ENCODE results near the gene MOSPD2.

MOSPD2 gene

DNA sequence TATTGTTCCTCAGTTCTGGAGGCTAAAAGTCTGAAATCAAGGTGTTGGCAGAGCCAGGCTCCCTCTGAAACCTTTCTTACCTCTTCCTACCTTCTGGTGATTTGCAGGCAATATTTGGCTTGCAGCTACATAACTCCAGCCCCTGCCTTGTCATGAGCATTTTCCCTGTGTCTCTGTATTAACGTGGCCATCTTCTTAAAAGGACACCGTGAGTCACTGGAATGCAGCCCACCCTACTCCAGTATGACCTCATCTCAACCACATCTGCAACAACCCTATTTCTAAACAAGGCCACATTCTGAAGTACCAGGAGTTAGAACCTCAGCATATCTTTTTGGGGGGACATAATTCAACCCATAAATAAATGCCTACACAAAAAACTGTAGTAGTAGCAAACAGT lies 41.1 kb upstream of the MOSPD2 start:
- H3K27ac ChIP-seq: no peak overlapping the region
- H3K79me2 ChIP-seq: no peaks in the 10 kb centered on the region
- H3K36me3 ChIP-seq (ENCODE audit: control insufficient read depth, insufficient read depth, low read length): no peaks in the 10 kb centered on the region
- no peaks in the 10 kb centered on the region for H3K4me1 ChIP-seq
- no peak for TF ChIP-seq CTCF (IDR thresholded peaks at IDR 0.05)
- no peaks in the 10 kb centered on the region for H3K27me3 ChIP-seq (ENCODE audit: control insufficient read depth, insufficient read depth, low read length)
- no peak overlapping the region for H3K9ac ChIP-seq
- no peak overlapping the region for H3K4me2 ChIP-seq (ENCODE audit: low read length)
- no peak overlapping the region for H2AFZ ChIP-seq
- H3K9me3 ChIP-seq (ENCODE audit: control insufficient read depth, low read length): no peaks in the 10 kb centered on the region
- no peak overlapping the region for H3K4me3 ChIP-seq (ENCODE audit: low read depth, low read length)

DNA sequence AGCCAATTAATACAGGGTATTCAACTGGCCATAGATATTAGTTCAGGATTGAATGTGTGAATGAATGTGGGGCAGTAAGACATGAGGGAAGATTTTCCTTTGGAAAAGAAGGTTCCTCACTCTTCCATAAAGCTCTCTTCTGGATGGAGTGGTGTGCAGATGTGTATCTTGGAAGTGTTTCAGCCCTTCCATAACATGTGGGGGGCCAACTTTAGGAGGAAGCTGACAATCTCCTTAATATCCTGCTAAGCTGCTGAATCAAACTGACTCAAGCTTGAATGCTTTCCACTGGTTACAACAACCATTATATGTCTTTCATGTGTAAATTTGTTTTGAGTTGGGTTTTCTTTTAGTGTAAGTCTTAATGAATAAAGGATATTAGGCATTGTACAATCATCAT lies 40.6 kb upstream of the MOSPD2 start:
- no peak overlapping the region for H2AFZ ChIP-seq
- no peaks in the 10 kb centered on the region for H3K4me1 ChIP-seq
- no peaks in the 10 kb centered on the region for H3K9me3 ChIP-seq (ENCODE audit: control insufficient read depth, low read length)
- no peak overlapping the region for H3K27ac ChIP-seq
- no peaks in the 10 kb centered on the region for H3K79me2 ChIP-seq
- H3K4me2 ChIP-seq (ENCODE audit: low read length): no peak overlapping the region
- no peaks in the 10 kb centered on the region for H3K27me3 ChIP-seq (ENCODE audit: control insufficient read depth, insufficient read depth, low read length)
- H3K4me3 ChIP-seq (ENCODE audit: low read depth, low read length): no peak overlapping the region
- no peak overlapping the region for H3K9ac ChIP-seq
- no peak for TF ChIP-seq CTCF (IDR thresholded peaks at IDR 0.05)
- no peaks in the 10 kb centered on the region for H3K36me3 ChIP-seq (ENCODE audit: control insufficient read depth, insufficient read depth, low read length)

GRCh38 chrX:14837155-14837554 lies 36.1 kb upstream of the MOSPD2 start:
- no peak overlapping the region for H2AFZ ChIP-seq
- H3K4me2 ChIP-seq (ENCODE audit: low read length): no peak overlapping the region
- H3K79me2 ChIP-seq: no peaks in the 10 kb centered on the region
- no peaks in the 10 kb centered on the region for H3K27me3 ChIP-seq (ENCODE audit: control insufficient read depth, insufficient read depth, low read length)
- TF ChIP-seq CTCF (IDR thresholded peaks at IDR 0.05): no peak
- no peak overlapping the region for H3K4me3 ChIP-seq (ENCODE audit: low read depth, low read length)
- no peaks in the 10 kb centered on the region for H3K4me1 ChIP-seq
- no peaks in the 10 kb centered on the region for H3K9me3 ChIP-seq (ENCODE audit: control insufficient read depth, low read length)
- no peaks in the 10 kb centered on the region for H3K36me3 ChIP-seq (ENCODE audit: control insufficient read depth, insufficient read depth, low read length)
- H3K27ac ChIP-seq: no peak overlapping the region
- no peak overlapping the region for H3K9ac ChIP-seq

GRCh38 chrX:14843666-14844065 lies 29.6 kb upstream of the MOSPD2 start:
- no peak overlapping the region for H2AFZ ChIP-seq
- no peak overlapping the region for H3K4me2 ChIP-seq (ENCODE audit: low read length)
- TF ChIP-seq CTCF (IDR thresholded peaks at IDR 0.05): no peak
- H3K79me2 ChIP-seq: no peaks in the 10 kb centered on the region
- H3K27ac ChIP-seq: no peak overlapping the region
- no peak overlapping the region for H3K9ac ChIP-seq
- H3K36me3 ChIP-seq (ENCODE audit: control insufficient read depth, insufficient read depth, low read length): no peaks in the 10 kb centered on the region
- H3K9me3 ChIP-seq (ENCODE audit: control insufficient read depth, low read length): no peaks in the 10 kb centered on the region
- H3K4me3 ChIP-seq (ENCODE audit: low read depth, low read length): no peak overlapping the region
- H3K4me1 ChIP-seq: no peaks in the 10 kb centered on the region
- no peaks in the 10 kb centered on the region for H3K27me3 ChIP-seq (ENCODE audit: control insufficient read depth, insufficient read depth, low read length)

- no peak overlapping the region for H3K4me2 ChIP-seq (ENCODE audit: low read length)
- no peak overlapping the region for H3K27ac ChIP-seq
- H3K27me3 ChIP-seq (ENCODE audit: control insufficient read depth, insufficient read depth, low read length): no peaks in the 10 kb centered on the region
- H3K4me3 ChIP-seq (ENCODE audit: low read depth, low read length): no peak overlapping the region
- H2AFZ ChIP-seq: no peak overlapping the region
- no peaks in the 10 kb centered on the region for H3K79me2 ChIP-seq
- TF ChIP-seq CTCF (IDR thresholded peaks at IDR 0.05): no peak
- no peaks in the 10 kb centered on the region for H3K9me3 ChIP-seq (ENCODE audit: control insufficient read depth, low read length)
- no peaks in the 10 kb centered on the region for H3K36me3 ChIP-seq (ENCODE audit: control insufficient read depth, insufficient read depth, low read length)
- no peaks in the 10 kb centered on the region for H3K4me1 ChIP-seq
- no peak overlapping the region for H3K9ac ChIP-seq
Measured at GRCh38 chrX:14851526-14851925, 21.7 kb upstream of the MOSPD2 start.
